GM19193 (cell line): ENCODE results near the gene IDE.

Experiments used
- POLR2A ChIP-seq: IDR thresholded peaks from 4 replicates; pipeline ENCODE4 v1.6.1; 2011; ENCODE audit not compliant: insufficient read depth, insufficient read length; ENCODE audit errors: extremely low read depth

Gene IDE

GRCh38 chr10:92475357-92475868 lies 98.5 kb downstream of the IDE start:
- TF ChIP-seq POLR2A = no peak

GRCh38 chr10:92470026-92470425 lies 103.9 kb downstream of the IDE start:
- TF ChIP-seq POLR2A = no peak

- TF ChIP-seq POLR2A = no peak
These were observed 109.5 kb downstream of the IDE start for GRCh38 chr10:92464364-92464763.

- no peak for TF ChIP-seq POLR2A
These were observed 110.3 kb downstream of the IDE start for GRCh38 chr10:92463582-92463981.

GRCh38 chr10:92452313-92452712 lies 121.6 kb downstream of the IDE start:
- TF ChIP-seq POLR2A = no peak

GRCh38 chr10:92451431-92451830 lies 122.5 kb downstream of the IDE start:
- no peak for TF ChIP-seq POLR2A

GRCh38 chr10:92450896-92451295 lies 123.0 kb downstream of the IDE start:
- no peak for TF ChIP-seq POLR2A

GRCh38 chr10:92440578-92440977 lies 133.3 kb downstream of the IDE start:
- TF ChIP-seq POLR2A = no peak

- no peak for TF ChIP-seq POLR2A
These were observed 135.7 kb downstream of the IDE start for GRCh38 chr10:92438220-92438619.

GRCh38 chr10:92436611-92437010 lies 137.3 kb downstream of the IDE start:
- TF ChIP-seq POLR2A = no peak

- no peak for TF ChIP-seq POLR2A
These were observed 139.5 kb downstream of the IDE start for GRCh38 chr10:92434385-92434784.

- no peak for TF ChIP-seq POLR2A
These were observed 141.3 kb downstream of the IDE start for GRCh38 chr10:92432596-92432995.

GRCh38 chr10:92430103-92430502 lies 143.8 kb downstream of the IDE start:
- no peak for TF ChIP-seq POLR2A

- TF ChIP-seq POLR2A = no peak
These were observed 152.3 kb downstream of the IDE start for GRCh38 chr10:92421550-92421949.

GRCh38 chr10:92420546-92421275 lies 153.2 kb downstream of the IDE start:
- no peak for TF ChIP-seq POLR2A

- TF ChIP-seq POLR2A = no peak
These were observed 153.9 kb downstream of the IDE start for GRCh38 chr10:92419740-92420545.
